Adrenal gland (tissue), 12 donors: Measurements from ENCODE around the gene ADAMTSL5. TPM values are rescaled to one million over a fixed set of nuclear protein-coding genes. Genes with fewer than 3 reads are reported as not detected.
A peak's percentile ranks its signal among the peaks of the same experiment; 100 is the strongest.
"Not testable (repeated sequence)": the region's sequence is repeated elsewhere in the genome, so short reads cannot be mapped to it uniquely, and the experiment has no call there.

ENCODE experiments used
- DNase-seq, 7 donors: peaks; one replicate each; pipeline ENCODE4 v3.0.0-alpha.2; 2019 to 2020
- H3K27ac ChIP-seq, 5 donors: fragments of 200-600 bp; sonication (generic) in 4 of 5; 1 replicate in 3 of 5; 2 replicates in 2 of 5; pipeline versions ENCODE4 v1.5.1 to v1.8.0; 2016 to 2020; ENCODE audit warnings: mild to moderate bottlenecking in 1 of 5
- H3K27me3 ChIP-seq: fragments of 200-600 bp; 2 replicates; pipeline ENCODE4 v1.8.0; 2021
- H3K36me3 ChIP-seq, 2 donors: fragments of 200-600 bp; replicated peaks in 1 of 2; 1 replicate in 1 of 2; 2 replicates in 1 of 2; pipeline versions ENCODE4 v1.5.1 to v1.8.0; 2018 to 2022
- H3K4me1 ChIP-seq, 2 donors: fragments of 200-600 bp; replicated peaks in 1 of 2; 1 replicate in 1 of 2; 2 replicates in 1 of 2; pipeline versions ENCODE4 v1.5.1 to v1.8.0; 2018 to 2021
- H3K4me3 ChIP-seq, 4 donors: fragments of 200-600 bp; sonication (generic) in 3 of 4; one replicate each; pipeline ENCODE4 v1.5.1; 2016 to 2018
- H3K9me3 ChIP-seq, 3 donors: fragments of 200-600 bp; sonication (generic) in 1 of 3; replicated peaks in 1 of 3; 1 replicate in 2 of 3; 2 replicates in 1 of 3; pipeline versions ENCODE4 v1.5.1 to v1.8.0; 2016 to 2021
- POLR2A ChIP-seq, 2 donors: fragments of 450-650 bp; IDR thresholded peaks; one replicate each; pipeline ENCODE4 v1.6.1; 2017; ENCODE audit warnings: antibody characterized with exemption in 2 of 2, mild to moderate bottlenecking in 2 of 2, moderate library complexity in 1 of 2
- WGBS, 4 donors: extraction: QIAGEN DNeasy Blood & Tissue Kit in 2 of 4; methylation state at CpG; one replicate each; pipeline versions ENCODE4 v1.1.5 to v1.1.7; 2013 to 2017; 5-methylcytosine and 5-hydroxymethylcytosine counted together
- intact Hi-C, 2 donors: fragments of 100-400 bp; cut with DNase I; formaldehyde crosslinking; loops; one replicate each; pipeline versions ENCODE4 v1.14.1 to v1.15.0; 2022 to 2023
- polyA plus RNA-seq, 3 donors: library from polyadenylated mRNA; stranded (reverse); fragments of 200-250 nt in 2 of 3; fragments of 350-450 nt in 1 of 3; fragmentation: Illumina TruSeq in 1 of 3; extraction: RNeasy Lipid Tissue Mini Kit (QIAGEN cat#74804) in 1 of 3; gene quantifications; one replicate each; pipeline ENCODE4 v1.2.3, GENCODE V29; 2013 to 2014
- total RNA-seq, 9 donors: library from RNA; depleted of rRNA in 4 of 9; stranded (reverse); fragments of >200 nt in 4 of 9; fragments of 120-200 nt in 1 of 9; fragmentation: NEBNext Ultra II Directional in 1 of 9; extraction: Animal tissue kit (Norgen Biotek cat#: 25700) in 1 of 9; gene quantifications; one replicate each; pipeline versions ENCODE4 v1.1.0 to v1.2.4, GENCODE V29; 2013 to 2023
- TF ChIP-seq, protein P1 (sequence below), 6 experiments: fragments of 450-650 bp in 4 of 6; fragments of 200-600 bp in 2 of 6; sonication (generic) in 1 of 6; IDR thresholded peaks; 1 replicate in 5 of 6; 2 replicates in 1 of 6; pipeline versions ENCODE4 v1.5.1 to v1.8.0; 2016 to 2021; ENCODE audit warnings: antibody characterized with exemption in 6 of 6, mild to moderate bottlenecking in 2 of 6, moderate library complexity in 1 of 6
- donor health status: healthy with polysubstance abuse.
- donor health status: Bipolar disorder and iron deficiency.
- donor health status: DM: yes; HTN: yes; CAD: no.
- donor health status: DM: no; HTN: no; CAD: no.
- donor health status: DM: no; HTN: no; CAD: no.
- donor health status: DM: yes; HTN: yes; CAD: no.

The ADAMTSL5 gene
- total and polyA plus RNA-seq, 12 donors, result 0.61 to 8.8 (median 1.8) TPM

DNA sequence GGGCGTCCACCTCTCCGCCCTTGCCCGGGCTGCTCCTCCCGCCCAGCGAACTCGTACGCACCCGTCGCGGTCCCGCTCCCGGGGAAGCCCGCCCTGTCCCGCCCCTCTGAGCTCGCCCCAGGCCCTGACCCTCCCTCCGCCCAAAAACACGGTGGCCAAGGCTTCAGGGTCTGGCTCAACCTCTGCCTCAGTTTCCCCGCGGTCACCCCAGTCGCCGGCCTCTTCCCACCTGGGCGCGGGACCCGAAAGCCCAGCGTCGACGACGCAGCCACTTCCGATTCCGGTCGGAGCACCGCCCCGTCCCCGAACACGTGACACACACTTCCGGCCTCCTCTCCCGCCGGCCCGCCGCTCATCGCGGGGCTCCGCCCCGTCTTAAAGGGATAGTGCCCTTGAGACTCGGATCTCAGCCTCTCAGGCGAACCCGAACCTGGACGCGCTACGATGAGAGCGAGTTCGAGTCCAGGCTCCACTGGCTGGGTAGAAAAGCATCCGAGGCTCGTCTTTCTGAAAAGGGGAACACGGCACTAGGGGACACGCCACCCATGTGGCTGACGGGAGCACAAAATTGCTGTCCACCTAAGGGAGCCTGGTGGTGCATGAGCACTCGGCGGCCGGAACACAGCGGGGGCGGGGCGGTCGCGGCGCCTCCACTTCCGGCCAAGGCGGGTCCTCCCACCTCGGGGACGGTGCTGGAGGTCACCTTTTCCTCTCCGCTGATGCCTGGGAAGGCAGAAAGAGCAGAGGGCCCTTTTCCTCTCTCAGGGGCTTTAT lies 33.7 kb downstream of the ADAMTSL5 start, which contains the start of gene C19orf25:
TSS of gene C19orf25 (minus strand) at position 282 of the 774 bp plus-strand sequence. CDS start 312 bp downstream, outside the sequence.
- Histone ChIP-seq H3K4me1 (peaks cover 11 to 22% of the 10 kb centered on the region in 2 donors), H3K4me3 (peak within 1 kb of the TSS in 3 of 4 donors; percentile 56 to 91 (median 70)), H3K27ac (peak within 1 kb of the TSS in 3 of 5 donors; percentile 54 to 74 (median 61)), H3K9me3 (no peaks in the 10 kb centered on the region), H3K27me3 (no peaks in the 10 kb centered on the region), H3K36me3 (no peaks in the 10 kb centered on the region)
- peak; percentile 47 to 63 for TF ChIP-seq POLR2A (IDR thresholded peaks at IDR 0.05)
- TF ChIP-seq, protein P1, sequence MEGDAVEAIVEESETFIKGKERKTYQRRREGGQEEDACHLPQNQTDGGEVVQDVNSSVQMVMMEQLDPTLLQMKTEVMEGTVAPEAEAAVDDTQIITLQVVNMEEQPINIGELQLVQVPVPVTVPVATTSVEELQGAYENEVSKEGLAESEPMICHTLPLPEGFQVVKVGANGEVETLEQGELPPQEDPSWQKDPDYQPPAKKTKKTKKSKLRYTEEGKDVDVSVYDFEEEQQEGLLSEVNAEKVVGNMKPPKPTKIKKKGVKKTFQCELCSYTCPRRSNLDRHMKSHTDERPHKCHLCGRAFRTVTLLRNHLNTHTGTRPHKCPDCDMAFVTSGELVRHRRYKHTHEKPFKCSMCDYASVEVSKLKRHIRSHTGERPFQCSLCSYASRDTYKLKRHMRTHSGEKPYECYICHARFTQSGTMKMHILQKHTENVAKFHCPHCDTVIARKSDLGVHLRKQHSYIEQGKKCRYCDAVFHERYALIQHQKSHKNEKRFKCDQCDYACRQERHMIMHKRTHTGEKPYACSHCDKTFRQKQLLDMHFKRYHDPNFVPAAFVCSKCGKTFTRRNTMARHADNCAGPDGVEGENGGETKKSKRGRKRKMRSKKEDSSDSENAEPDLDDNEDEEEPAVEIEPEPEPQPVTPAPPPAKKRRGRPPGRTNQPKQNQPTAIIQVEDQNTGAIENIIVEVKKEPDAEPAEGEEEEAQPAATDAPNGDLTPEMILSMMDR (IDR thresholded peaks at IDR 0.05), result no peak
- WGBS, 4 donors, result 0 to 1% (median 0%) methylated on average over 3 to 71 of the region's 71 CpGs
- intact Hi-C loops, result no loop called here
- peak; percentile 92 to 96 (median 93) for DNase-seq

DNA sequence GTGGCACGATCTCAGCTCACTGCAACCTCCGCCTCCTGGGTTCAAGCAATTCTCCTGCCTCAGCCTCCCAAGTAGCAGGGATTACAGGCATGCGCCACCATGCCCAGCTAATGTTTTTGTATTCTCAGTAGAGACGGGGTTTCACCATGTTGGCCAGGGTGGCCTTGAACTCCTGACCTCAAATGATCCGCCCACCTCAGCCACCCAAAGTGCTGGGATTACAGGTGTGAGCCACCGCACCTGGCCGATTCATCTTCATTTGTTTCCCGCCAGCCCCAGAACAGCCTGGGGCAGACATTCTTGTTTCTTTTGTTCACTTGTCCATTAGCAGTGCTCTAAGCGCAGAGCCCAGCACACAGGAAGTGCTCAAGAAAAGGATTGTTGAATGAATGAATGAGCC lies 35.8 kb downstream of the ADAMTSL5 start:
- peaks cover 13 to 27% of the 10 kb centered on the region in 2 donors for H3K4me1 ChIP-seq
- intact Hi-C loops, DNase-seq, H3K36me3 ChIP-seq, H3K27ac ChIP-seq, H3K9me3 ChIP-seq, H3K4me3 ChIP-seq: not testable (repeated sequence)
- 88 to 92% (median 89%) methylated on average over 9 of the region's 9 CpGs for WGBS, 4 donors
- peaks cover 20% of the 10 kb centered on the region for H3K27me3 ChIP-seq

GRCh38 chr19:1475751-1476437 lies 36.9 kb downstream of the ADAMTSL5 start:
- TF ChIP-seq, protein P1 (IDR thresholded peaks at IDR 0.05), result no peak
- no peak for TF ChIP-seq POLR2A (IDR thresholded peaks at IDR 0.05)
- no peak for DNase-seq
- peaks cover 14 to 38% of the 10 kb centered on the region in 2 donors for H3K4me1 ChIP-seq
- intact Hi-C loops, result no loop called here
- H3K36me3 ChIP-seq, result no peaks in the 10 kb centered on the region
- H3K4me3 ChIP-seq, result no peak overlapping the region
- H3K27me3 ChIP-seq, result peaks cover 32% of the 10 kb centered on the region
- H3K27ac ChIP-seq, result no peak overlapping the region
- no peaks in the 10 kb centered on the region for H3K9me3 ChIP-seq
- WGBS, 4 donors, result 90 to 95% (median 93%) methylated on average over 9 to 31 of the region's 31 CpGs

GRCh38 chr19:1474765-1475351 lies 38.0 kb downstream of the ADAMTSL5 start:
- H3K9me3 ChIP-seq, result no peaks in the 10 kb centered on the region
- no peak for DNase-seq
- no peak for TF ChIP-seq POLR2A (IDR thresholded peaks at IDR 0.05)
- TF ChIP-seq, protein P1 (IDR thresholded peaks at IDR 0.05), result no peak
- no peaks in the 10 kb centered on the region for H3K36me3 ChIP-seq
- intact Hi-C loops, result no loop called here
- WGBS, 4 donors, result 86 to 93% (median 89%) methylated on average over 7 to 26 of the region's 26 CpGs
- H3K4me1 ChIP-seq, result peaks cover 23 to 49% of the 10 kb centered on the region in 2 donors
- peaks cover 42% of the 10 kb centered on the region for H3K27me3 ChIP-seq
- no peak overlapping the region for H3K27ac ChIP-seq
- no peak overlapping the region for H3K4me3 ChIP-seq
